ENCODE measurements around the gene HSPB6.

Gene HSPB6

DNA sequence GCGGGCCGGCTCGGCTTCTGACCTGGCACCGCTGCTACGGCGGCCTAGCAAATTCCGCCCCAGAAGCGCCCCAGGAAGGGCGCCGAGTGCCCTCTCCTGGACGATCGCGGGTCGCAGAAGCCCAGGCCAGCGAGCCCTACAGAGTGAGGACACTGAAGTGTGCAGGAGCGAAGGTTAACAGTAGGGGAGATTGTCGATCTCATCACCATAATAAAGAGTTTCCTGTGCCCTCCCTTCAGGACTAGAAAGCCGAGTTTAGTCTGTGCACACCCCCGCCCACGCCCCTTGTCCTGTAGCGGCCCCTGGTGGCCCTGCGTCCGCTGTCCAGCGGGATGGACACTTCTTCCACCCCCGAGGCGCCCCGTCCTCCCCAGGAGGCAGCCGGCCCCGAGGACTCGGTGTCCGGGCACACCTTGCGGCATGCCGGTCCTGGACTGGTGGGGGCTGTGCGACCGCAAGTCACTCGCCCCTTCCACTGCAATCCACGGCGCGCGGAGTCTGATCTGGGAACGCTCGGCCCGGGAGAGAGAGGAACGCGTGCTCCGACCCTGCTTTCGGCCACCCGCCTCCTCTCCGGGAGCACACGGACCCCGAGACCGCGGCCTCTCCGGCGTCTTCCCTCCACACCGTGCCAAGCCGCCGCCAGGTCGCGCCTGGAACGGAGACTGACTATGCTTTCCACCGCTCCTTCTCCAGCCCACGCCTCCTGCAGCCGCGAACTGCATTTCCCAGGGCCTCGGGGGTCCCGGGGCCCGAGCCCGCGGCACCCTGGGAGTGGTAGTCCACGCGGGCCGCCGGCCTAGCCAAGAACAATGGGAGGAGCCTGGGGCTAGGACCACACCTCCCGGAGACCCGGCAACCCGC, 39.8 kb downstream of the HSPB6 start:
- peak; percentile 86 to 91 for DNase-seq (ENCODE audit: low read depth in 2 of 2)

DNA sequence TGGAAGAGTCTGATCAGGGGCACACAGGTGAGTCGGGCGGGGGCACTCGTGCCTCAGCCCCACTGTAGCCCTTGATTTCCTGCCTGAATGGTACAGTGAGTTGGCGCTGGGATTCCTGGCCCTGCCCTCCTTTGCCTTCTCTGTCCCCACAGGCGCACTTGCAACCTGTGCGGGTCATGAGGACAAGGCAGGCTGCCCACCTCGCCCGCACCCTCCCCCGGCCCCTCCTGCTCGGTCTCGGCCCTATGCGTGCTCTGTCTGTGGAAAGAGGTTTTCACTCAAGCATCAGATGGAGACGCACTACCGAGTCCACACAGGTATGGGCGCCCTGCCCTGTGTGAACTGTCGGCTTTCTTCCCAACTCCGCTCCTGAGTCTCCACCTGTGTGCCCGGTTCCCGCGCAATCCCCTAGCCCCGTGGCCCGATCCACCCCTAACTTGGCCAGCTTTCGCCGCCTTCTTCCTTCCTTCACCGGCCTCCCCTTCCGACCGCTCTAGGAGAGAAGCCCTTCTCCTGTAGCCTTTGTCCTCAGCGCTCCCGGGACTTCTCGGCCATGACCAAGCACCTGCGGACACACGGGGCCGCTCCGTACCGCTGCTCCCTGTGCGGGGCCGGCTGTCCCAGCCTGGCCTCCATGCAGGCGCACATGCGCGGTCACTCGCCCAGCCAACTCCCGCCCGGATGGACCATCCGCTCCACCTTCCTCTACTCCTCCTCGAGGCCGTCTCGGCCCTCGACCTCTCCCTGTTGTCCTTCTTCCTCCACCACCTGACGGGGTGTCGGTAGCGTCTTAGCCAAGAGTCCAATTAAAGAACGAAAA, 40.6 kb downstream of the HSPB6 start:
- DNase-seq (ENCODE audit: low read depth in 2 of 2): no peak

DNA sequence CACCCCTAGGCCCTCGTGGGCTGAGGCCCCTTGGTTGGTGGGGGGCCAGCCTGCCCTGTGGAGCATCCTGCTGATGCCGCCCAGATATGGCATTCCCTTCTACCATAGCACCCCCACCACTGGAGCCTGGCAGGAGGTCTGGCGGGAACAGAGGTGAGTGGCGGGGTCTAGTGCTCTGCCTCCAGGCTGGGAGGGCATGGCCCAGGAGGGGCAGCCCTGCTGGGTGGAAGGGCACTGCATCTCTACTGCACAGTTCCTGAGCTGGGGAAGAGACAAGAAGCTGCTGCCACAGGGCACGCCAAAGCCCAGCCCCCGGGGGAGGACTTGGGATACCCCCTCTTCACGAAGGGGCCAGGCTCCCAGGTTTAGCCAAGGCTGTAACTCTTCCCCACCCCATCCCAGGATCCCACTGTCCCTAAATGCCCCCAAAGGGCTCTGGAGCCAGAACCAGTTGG, 41.4 kb downstream of the HSPB6 start:
- DNase-seq (ENCODE audit: low read depth in 2 of 2): no peak

DNA sequence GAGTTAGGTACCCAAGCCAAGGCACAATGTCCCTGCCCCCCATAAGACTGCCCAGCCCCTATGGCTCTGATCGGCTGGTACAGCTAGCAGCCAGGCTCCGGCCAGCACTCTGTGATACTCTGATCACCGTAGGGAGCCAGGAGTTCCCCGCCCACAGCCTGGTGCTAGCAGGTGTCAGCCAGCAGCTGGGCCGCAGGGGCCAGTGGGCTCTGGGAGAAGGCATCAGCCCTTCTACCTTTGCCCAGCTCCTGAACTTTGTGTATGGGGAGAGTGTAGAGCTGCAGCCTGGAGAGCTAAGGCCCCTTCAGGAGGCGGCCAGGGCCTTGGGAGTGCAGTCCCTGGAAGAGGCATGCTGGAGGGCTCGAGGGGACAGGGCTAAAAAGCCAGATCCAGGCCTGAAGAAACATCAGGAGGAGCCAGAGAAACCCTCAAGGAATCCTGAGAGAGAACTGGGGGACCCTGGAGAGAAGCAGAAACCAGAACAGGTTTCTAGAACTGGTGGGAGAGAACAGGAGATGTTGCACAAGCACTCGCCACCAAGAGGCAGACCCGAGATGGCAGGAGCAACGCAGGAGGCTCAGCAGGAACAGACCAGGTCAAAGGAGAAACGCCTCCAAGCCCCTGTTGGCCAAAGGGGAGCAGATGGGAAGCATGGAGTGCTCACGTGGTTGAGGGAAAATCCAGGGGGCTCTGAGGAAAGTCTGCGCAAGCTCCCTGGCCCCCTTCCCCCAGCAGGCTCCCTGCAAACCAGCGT, 42.1 kb downstream of the HSPB6 start:
- DNase-seq (ENCODE audit: low read depth in 2 of 2): no peak

DNA sequence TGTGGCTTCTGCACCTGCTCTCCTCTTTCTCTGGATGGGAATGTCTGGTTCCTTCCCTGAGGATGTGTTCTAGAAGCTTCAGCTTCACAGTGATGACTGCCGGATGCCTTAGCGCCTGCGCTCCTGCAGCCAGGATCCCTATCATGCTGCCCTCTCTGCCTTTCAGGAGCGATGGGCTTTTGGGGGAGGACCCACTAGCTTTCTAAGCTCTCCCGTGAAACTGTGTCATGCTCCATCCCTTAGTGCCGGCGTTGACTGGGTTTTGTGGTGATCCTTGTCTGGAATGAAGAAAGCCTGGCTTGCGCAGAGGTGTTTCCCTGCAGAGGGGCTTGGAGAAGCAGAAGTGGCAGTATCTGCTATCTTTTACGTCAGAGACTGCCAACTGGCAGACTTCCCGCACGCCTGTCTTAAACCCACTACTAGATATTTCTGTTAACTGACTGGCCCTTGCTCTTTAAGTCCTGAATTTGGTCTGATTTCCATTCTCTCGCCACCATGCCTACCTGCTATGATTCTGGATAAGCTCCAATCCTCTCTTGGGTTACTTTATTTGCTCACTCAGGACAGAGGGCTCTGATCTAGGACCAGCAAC, 42.8 kb downstream of the HSPB6 start:
- DNase-seq (ENCODE audit: low read depth in 2 of 2): no peak

DNA sequence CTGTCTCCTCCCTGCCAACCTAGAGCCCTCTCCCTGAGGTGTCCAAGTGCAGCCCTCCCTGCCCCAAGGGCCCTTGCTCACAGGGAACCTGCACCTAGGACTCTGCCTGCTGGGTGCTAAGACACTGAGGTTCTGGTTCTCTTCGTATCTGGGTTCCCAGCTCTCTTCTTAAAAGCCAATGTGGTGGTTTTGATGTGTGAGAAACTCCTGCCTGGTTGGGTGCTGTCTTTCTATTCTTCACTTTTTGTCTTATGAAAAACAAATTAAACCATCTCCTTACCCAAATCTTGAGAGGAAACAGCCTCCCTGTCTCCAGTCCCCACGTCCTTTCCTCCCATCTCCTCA, 43.4 kb downstream of the HSPB6 start:
- DNase-seq (ENCODE audit: low read depth in 2 of 2): no peak

DNA sequence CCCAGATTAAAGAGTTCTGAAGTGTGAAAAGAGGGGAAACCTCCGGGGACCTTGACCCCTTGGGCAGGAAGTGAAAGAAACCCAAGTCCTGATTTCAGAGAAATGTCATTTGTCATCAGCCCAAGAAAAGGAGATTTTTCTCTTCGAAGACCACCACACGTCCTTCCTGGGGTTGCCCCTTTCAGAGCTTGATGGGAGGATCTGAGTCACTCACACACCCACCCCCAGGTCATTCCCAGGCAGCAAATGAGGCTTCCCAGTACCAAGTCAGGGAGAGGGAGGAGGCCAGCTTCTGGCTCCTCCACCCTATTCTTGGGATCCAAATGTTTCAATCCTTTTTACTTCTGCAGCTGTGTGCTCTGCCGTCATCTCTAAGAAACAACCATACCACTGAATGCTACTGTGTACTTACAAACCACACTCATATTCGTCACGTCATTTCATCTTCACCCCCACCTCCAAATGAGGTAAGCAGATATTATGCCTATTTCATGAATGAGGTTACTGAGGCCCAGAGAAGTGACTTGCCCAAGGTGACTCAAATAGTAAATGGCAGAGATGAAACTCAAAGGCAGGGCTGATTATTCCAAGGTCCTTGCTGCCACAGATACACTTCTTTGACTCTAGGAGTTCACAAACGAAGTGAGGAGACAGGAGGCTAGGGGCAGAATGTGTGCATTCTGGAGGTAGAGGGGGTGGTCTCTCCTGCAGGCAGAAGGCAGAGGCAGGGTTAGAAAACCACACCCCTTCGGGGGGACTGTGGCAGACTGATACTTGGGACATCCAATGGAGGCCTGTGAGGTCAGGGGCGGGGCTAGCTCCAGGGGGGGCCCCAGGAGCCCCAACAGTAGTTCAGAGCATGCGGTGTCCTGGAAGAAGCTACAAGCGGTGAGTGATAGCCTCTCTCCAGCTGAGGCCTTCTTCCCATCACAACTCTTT, 44.0 kb downstream of the HSPB6 start:
- no peak for DNase-seq (ENCODE audit: low read depth in 2 of 2)

DNA sequence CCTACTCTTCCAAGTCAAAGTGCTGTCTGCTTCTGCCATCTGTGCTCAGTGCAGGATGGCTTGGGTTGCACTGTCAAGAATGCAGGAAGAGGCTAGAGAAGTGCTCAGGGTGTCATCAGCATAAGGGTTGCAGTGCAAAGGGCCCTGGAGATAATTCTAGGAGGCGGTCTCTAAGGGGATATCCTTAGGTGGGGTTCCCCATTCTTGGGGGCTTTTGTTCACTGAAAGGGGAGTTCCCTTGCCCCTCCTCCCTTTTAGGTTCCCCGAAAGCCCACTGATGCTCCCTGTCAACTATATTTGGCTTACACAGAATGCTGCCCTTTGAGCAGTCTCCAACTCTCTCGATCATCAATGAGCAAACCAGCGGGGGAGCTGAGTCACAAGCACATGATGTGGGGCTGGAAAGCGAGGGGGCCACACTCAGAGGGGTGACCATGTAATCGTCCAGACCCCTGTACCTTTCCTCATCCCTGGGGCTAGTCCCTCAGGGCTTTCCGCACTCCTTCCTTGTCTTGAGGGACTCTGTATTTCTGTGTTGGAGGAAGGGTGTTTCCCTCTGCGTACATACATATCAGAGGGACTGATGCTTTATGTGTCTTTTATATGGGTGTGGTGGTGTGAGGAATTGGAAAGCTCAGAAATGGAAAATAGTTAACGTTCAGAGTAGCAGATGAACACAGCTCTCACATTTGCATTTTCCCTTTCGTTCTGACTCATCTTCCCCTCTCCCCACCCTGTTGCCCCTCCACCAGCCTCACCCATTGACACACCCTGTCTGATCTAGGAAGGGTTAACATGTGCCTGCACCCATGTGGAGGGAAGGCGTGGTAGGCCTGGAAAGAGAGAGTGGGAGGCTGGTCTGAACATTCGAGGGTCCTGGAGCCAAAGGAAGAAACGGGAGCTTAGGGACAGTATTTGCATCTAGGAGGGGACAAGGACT, 45.8 kb downstream of the HSPB6 start:
- DNase-seq (ENCODE audit: low read depth in 2 of 2): no peak

DNA sequence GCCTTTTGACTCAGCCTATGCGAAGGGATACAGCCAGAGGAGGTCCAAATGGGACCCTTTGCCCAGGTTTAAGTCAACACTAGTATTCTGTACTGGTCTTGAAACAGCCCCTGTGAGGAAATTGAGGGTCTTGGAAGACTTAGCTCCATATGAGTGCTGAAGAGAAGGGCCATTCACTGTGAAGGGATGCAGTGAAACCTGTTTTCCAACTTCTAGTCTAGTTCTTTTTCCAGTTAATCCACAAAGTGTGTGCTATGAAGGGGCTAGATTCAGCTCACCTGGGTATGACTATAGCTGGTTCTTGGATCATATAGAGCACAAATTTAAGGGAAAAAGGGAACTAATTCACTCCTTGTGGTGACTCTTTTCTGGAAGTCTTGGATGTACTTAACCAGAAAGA, 48.4 kb downstream of the HSPB6 start:
- no peak for DNase-seq (ENCODE audit: low read depth in 2 of 2)

All from stimulated activated CD8-positive, alpha-beta memory T cell treated with anti-CD3 and anti-CD28 coated beads, Interleukin-7, amount 100 ng/mL, for 1 hour (primary cell).